Dendritic cell treated with granulocyte-macrophage colony-stimulating factor and Interleukin-4, amounts not matched to agents 40 ng/mL and 50 ng/mL, for 4 days (primary cell): ENCODE results near the gene MGP.

Source experiments
- H3K27ac Mint-ChIP-seq: one replicate; pipeline ENCODE4 v1.8.0; 2022; ENCODE audit warnings: mild to moderate bottlenecking, mixed read lengths
- H3K27me3 Mint-ChIP-seq: one replicate; pipeline ENCODE4 v1.8.0; 2022; ENCODE audit warnings: mild to moderate bottlenecking, mixed read lengths
- H3K36me3 Mint-ChIP-seq: one replicate; pipeline ENCODE4 v1.8.0; 2022; ENCODE audit warnings: low read depth, mixed read lengths
- H3K4me1 Mint-ChIP-seq: one replicate; pipeline ENCODE4 v1.8.0; 2022; ENCODE audit warnings: low read depth, mixed read lengths
- H3K4me3 Mint-ChIP-seq: one replicate; pipeline ENCODE4 v1.8.0; 2022; ENCODE audit warnings: mild to moderate bottlenecking, moderate library complexity, mixed read lengths
- H3K9me3 Mint-ChIP-seq: one replicate; pipeline ENCODE4 v1.8.0; 2022; ENCODE audit warnings: mixed read lengths
- intact Hi-C: fragments of 100-400 bp; cut with micrococcal nuclease; formaldehyde crosslinking; loops from one replicate; pipeline ENCODE4 v1.15.0; 2022

Gene MGP

DNA sequence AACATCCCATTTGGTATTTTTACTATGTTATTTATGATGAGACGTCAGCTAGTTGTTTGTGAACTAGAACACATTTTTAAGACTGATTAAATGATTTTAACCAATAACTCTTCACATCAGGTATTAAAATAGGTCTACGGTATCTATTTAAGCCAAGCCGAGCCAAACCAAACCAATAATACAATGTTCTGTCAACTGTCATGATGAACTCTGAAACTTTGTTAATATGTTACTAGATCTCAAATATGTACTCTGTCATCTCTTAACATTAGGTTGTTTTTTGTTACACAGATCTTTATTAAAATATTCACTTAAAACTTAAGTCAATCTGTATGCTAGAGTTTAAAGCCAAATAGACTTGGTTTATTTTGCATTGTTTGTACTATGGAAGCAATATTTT, 43.3 kb downstream of the MGP start:
- Mint-ChIP-seq H3K9me3 (no peaks in the 10 kb centered on the region), H3K4me3 (no peak overlapping the region), H3K27ac (no peak overlapping the region), H3K27me3 (no peaks in the 10 kb centered on the region), H3K4me1 (peaks cover 6% of the 10 kb centered on the region), H3K36me3 (no peaks in the 10 kb centered on the region)
- intact Hi-C loops, result loop anchor here (10.0 kb wide), 1 partner anchor 382 kb away; the partner anchor contains the start of gene RERG

- no peak overlapping the region for H3K4me3 Mint-ChIP-seq
- intact Hi-C loops, result loop anchor here (10.0 kb wide), 1 partner anchor 383 kb away; the partner anchor contains the start of gene RERG
These were observed 43.9 kb downstream of the MGP start for GRCh38 chr12:14841761-14842160.

GRCh38 chr12:14840616-14841015, 45.0 kb downstream of the MGP start:
- Mint-ChIP-seq H3K27me3 (no peaks in the 10 kb centered on the region), H3K27ac (no peak overlapping the region), H3K4me1 (peaks cover 6% of the 10 kb centered on the region), H3K9me3 (no peaks in the 10 kb centered on the region), H3K4me3 (no peak overlapping the region), H3K36me3 (no peaks in the 10 kb centered on the region)
- intact Hi-C loops, result loop anchor here (10.0 kb wide), 1 partner anchor 384 kb away; the partner anchor contains the start of gene RERG

More at GRCh38 chr12:14841761-14842160, 43.9 kb downstream of the MGP start:
- Mint-ChIP-seq H3K27ac (no peak overlapping the region), H3K9me3 (no peaks in the 10 kb centered on the region), H3K4me1 (peaks cover 6% of the 10 kb centered on the region), H3K27me3 (no peaks in the 10 kb centered on the region), H3K36me3 (no peaks in the 10 kb centered on the region)

GRCh38 chr12:14839262-14839661, 46.4 kb downstream of the MGP start:
- no peaks in the 10 kb centered on the region for H3K36me3 Mint-ChIP-seq
- no peaks in the 10 kb centered on the region for H3K9me3 Mint-ChIP-seq
- H3K27me3 Mint-ChIP-seq, result no peaks in the 10 kb centered on the region
- intact Hi-C loops, result no loop called here
- H3K27ac Mint-ChIP-seq, result no peak overlapping the region
- no peak overlapping the region for H3K4me3 Mint-ChIP-seq
- H3K4me1 Mint-ChIP-seq, result peaks cover 7% of the 10 kb centered on the region

GRCh38 chr12:14836336-14837210, 49.1 kb downstream of the MGP start:
- intact Hi-C loops, result no loop called here
- H3K4me1 Mint-ChIP-seq, result peaks cover 7% of the 10 kb centered on the region
- no peaks in the 10 kb centered on the region for H3K36me3 Mint-ChIP-seq
- H3K4me3 Mint-ChIP-seq, result no peak overlapping the region
- H3K9me3 Mint-ChIP-seq, result no peaks in the 10 kb centered on the region
- H3K27me3 Mint-ChIP-seq, result peaks cover 2% of the 10 kb centered on the region
- H3K27ac Mint-ChIP-seq, result no peak overlapping the region

GRCh38 chr12:14834509-14834908, 51.1 kb downstream of the MGP start:
- no peaks in the 10 kb centered on the region for H3K9me3 Mint-ChIP-seq
- H3K27me3 Mint-ChIP-seq, result peaks cover 2% of the 10 kb centered on the region
- no peak overlapping the region for H3K4me3 Mint-ChIP-seq
- no peak overlapping the region for H3K27ac Mint-ChIP-seq
- H3K36me3 Mint-ChIP-seq, result no peaks in the 10 kb centered on the region
- intact Hi-C loops, result no loop called here
- H3K4me1 Mint-ChIP-seq, result peaks cover 7% of the 10 kb centered on the region

- H3K4me1 Mint-ChIP-seq, result peaks cover 7% of the 10 kb centered on the region
- intact Hi-C loops, result no loop called here
- H3K27ac Mint-ChIP-seq, result no peak overlapping the region
- H3K4me3 Mint-ChIP-seq, result no peak overlapping the region
- H3K36me3 Mint-ChIP-seq, result no peaks in the 10 kb centered on the region
- peaks cover 2% of the 10 kb centered on the region for H3K27me3 Mint-ChIP-seq
- no peaks in the 10 kb centered on the region for H3K9me3 Mint-ChIP-seq
These were observed 51.7 kb downstream of the MGP start for GRCh38 chr12:14833952-14834351.

DNA sequence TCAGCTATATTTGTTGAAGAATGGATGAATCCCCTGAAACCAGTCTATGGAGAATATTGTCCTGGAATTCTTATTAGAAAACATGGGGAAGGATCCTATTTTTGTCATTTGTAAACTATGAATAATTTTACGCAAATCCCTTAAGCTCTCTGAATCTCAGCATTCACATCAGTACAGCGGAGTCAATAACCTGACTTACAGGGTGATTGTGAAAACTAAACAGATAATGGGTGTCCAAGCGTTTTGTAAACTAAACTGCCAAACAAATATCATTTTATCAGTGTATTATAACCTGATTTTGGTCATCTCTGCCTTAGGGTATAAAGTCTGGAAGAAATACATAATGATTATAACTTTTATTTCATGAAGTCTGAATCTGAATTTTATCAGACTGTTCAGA, 52.3 kb downstream of the MGP start:
- Mint-ChIP-seq H3K36me3 (no peaks in the 10 kb centered on the region), H3K27ac (no peak overlapping the region), H3K27me3 (peaks cover 2% of the 10 kb centered on the region), H3K9me3 (no peaks in the 10 kb centered on the region), H3K4me3 (no peak overlapping the region), H3K4me1 (peaks cover 7% of the 10 kb centered on the region)
- intact Hi-C loops, result no loop called here
